Neuronal stem cell (in vitro differentiated cells): ENCODE measurements around the gene FTCDNL1.

ENCODE experiments used
- DNase-seq: peaks from one replicate; pipeline ENCODE4 v3.0.0-alpha.2; 2013; ENCODE audit warnings: low spot score
- H2AFZ ChIP-seq: one replicate; pipeline ENCODE4 v1.6.1; 2013; ENCODE audit warnings: mild to moderate bottlenecking, low read length, inconsistent platforms
- H2AK5ac ChIP-seq: 2 replicates; pipeline ENCODE4 v1.6.1; 2013; ENCODE audit warnings: low read depth, mild to moderate bottlenecking, inconsistent platforms, low read length, moderate library complexity, mixed read lengths
- H2BK120ac ChIP-seq: 2 replicates; pipeline ENCODE4 v1.6.1; 2013; ENCODE audit warnings: low read depth, mild to moderate bottlenecking, inconsistent platforms, low read length, moderate library complexity, mixed read lengths
- H2BK12ac ChIP-seq: one replicate; pipeline ENCODE4 v1.6.1; 2013; ENCODE audit warnings: low read length, inconsistent platforms
- H2BK15ac ChIP-seq: 2 replicates; pipeline ENCODE4 v1.6.1; 2013; ENCODE audit warnings: mild to moderate bottlenecking, low read length, inconsistent platforms, mixed read lengths
- H2BK5ac ChIP-seq: one replicate; pipeline ENCODE4 v1.6.1; 2013; ENCODE audit warnings: inconsistent platforms, mild to moderate bottlenecking, low read length, moderate library complexity
- H3K14ac ChIP-seq: one replicate; pipeline ENCODE4 v1.6.1; 2013; ENCODE audit warnings: low read length, inconsistent platforms
- H3K18ac ChIP-seq: 2 replicates; pipeline ENCODE4 v1.6.1; 2013; ENCODE audit warnings: low read length, inconsistent platforms
- H3K23ac ChIP-seq: 2 replicates; pipeline ENCODE4 v1.6.1; 2013; ENCODE audit warnings: low read depth, mild to moderate bottlenecking, mixed read lengths, low read length, inconsistent platforms; ENCODE audit not compliant: poor library complexity
- H3K27ac ChIP-seq: replicated peaks from 3 replicates; pipeline ENCODE4 v1.5.1; 2013; ENCODE audit warnings: low read length, inconsistent platforms
- H3K27me3 ChIP-seq, 3 experiments: 2 replicates each; pipeline ENCODE4 v1.6.1; 2013; ENCODE audit warnings: low read length in 3 of 3, mild to moderate bottlenecking in 2 of 3, inconsistent platforms in 1 of 3, low read depth in 1 of 3, mixed read lengths in 1 of 3, moderate library complexity in 1 of 3; ENCODE audit not compliant: control insufficient read depth in 3 of 3, insufficient read depth in 3 of 3
- H3K36me3 ChIP-seq, 2 donors: replicated peaks in 1 of 2; 2 replicates each; pipeline ENCODE4 v1.6.1; 2013; ENCODE audit warnings: low read length in 2 of 2; ENCODE audit not compliant: control insufficient read depth in 2 of 2, insufficient read depth in 2 of 2
- H3K4ac ChIP-seq: 2 replicates; pipeline ENCODE4 v1.6.1; 2013; ENCODE audit warnings: inconsistent platforms, mild to moderate bottlenecking, low read length, moderate library complexity
- H3K4me1 ChIP-seq, 2 donors: 1 replicate in 1 of 2; 2 replicates in 1 of 2; pipeline ENCODE4 v1.6.1; 2013; ENCODE audit warnings: low read length in 2 of 2, low read depth in 1 of 2; ENCODE audit not compliant: control insufficient read depth in 2 of 2, insufficient read depth in 1 of 2
- H3K4me2 ChIP-seq: one replicate; pipeline ENCODE4 v1.6.1; 2013; ENCODE audit warnings: mild to moderate bottlenecking, low read length, inconsistent platforms; ENCODE audit not compliant: insufficient read depth, poor library complexity, severe bottlenecking
- H3K4me3 ChIP-seq, 2 donors: 2 replicates each; pipeline ENCODE4 v1.5.1; 2013; ENCODE audit warnings: low read length in 2 of 2, mild to moderate bottlenecking in 2 of 2, inconsistent platforms in 1 of 2, moderate library complexity in 1 of 2
- H3K79me1 ChIP-seq: one replicate; pipeline ENCODE4 v1.6.1; 2013; ENCODE audit warnings: low read depth, mild to moderate bottlenecking, inconsistent platforms, low read length, moderate library complexity
- H3K9ac ChIP-seq: one replicate; pipeline ENCODE4 v1.6.1; 2013; ENCODE audit warnings: mild to moderate bottlenecking, low read depth, low read length, inconsistent platforms; ENCODE audit not compliant: poor library complexity
- H3K9me3 ChIP-seq, 2 donors: replicated peaks in 1 of 2; 2 replicates each; pipeline versions ENCODE3 to v1.6.1; 2013; ENCODE audit warnings: low read length in 2 of 2, mild to moderate bottlenecking in 2 of 2, inconsistent platforms in 1 of 2, low read depth in 1 of 2, mixed read lengths in 1 of 2, moderate library complexity in 1 of 2; ENCODE audit not compliant: control insufficient read depth in 2 of 2, insufficient read depth in 1 of 2
- H4K8ac ChIP-seq: one replicate; pipeline ENCODE4 v1.6.1; 2013; ENCODE audit warnings: low read depth, mild to moderate bottlenecking, inconsistent platforms, low read length, moderate library complexity
- H4K91ac ChIP-seq: one replicate; pipeline ENCODE4 v1.6.1; 2013; ENCODE audit warnings: low read length, low read depth, mild to moderate bottlenecking, inconsistent platforms; ENCODE audit not compliant: poor library complexity
- WGBS, 2 donors: extraction: QIAGEN DNeasy Blood & Tissue Kit; methylation state at CpG; one replicate each; pipeline ENCODE4 v1.1.7; 2013; ENCODE audit warnings: missing lambda C conversion rate in 2 of 2, mixed read lengths in 1 of 2; ENCODE audit not compliant: insufficient read length in 2 of 2, insufficient replicate concordance in 1 of 2; ENCODE audit errors: extremely low coverage in 2 of 2; 5-methylcytosine and 5-hydroxymethylcytosine counted together

The FTCDNL1 gene

DNA sequence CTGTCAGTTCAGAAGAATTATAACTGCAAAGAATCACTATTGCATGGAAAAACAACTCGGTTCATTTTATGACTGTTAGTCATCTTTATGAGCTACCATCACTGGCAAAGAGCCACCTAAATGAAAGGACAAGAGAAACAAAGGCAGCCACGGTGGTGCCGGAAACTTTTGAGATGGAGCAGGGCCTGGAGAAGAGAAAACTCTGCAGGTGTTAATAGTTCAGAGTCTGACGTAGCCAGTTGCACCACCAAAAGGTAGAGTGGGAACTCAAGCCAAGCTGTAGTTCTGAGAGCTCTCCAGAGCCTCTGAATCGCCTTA lies 110.9 kb downstream of the FTCDNL1 start:
- H2BK120ac ChIP-seq, result no peak overlapping the region
- H3K36me3 ChIP-seq, result no peaks in the 10 kb centered on the region
- WGBS, 2 donors, result no CpG with 5 or more reads among the region's 5 CpGs
- no peak overlapping the region for H3K14ac ChIP-seq
- no peak overlapping the region for H2BK12ac ChIP-seq
- H3K27me3 ChIP-seq, result peaks cover 0 to 18% (median 0%) of the 10 kb centered on the region in 3 experiments
- H3K4me1 ChIP-seq, result peaks cover 0 to 2% of the 10 kb centered on the region in 2 donors
- no peak overlapping the region for H2BK5ac ChIP-seq
- H3K4me3 ChIP-seq, result no peak overlapping the region
- H2BK15ac ChIP-seq, result no peak overlapping the region
- DNase-seq, result no peak
- H4K8ac ChIP-seq, result no peak overlapping the region
- H2AFZ ChIP-seq, result peak overlapping the region; percentile 32
- H3K18ac ChIP-seq, result no peak overlapping the region
- no peak overlapping the region for H2AK5ac ChIP-seq
- H3K27ac ChIP-seq, result no peak overlapping the region
- H3K9me3 ChIP-seq, result no peaks in the 10 kb centered on the region
- H3K4me2 ChIP-seq, result no peak overlapping the region
- H3K79me1 ChIP-seq, result no peaks in the 10 kb centered on the region
- no peak overlapping the region for H3K9ac ChIP-seq
- H3K23ac ChIP-seq, result no peak overlapping the region
- no peak overlapping the region for H4K91ac ChIP-seq
- no peak overlapping the region for H3K4ac ChIP-seq

DNA sequence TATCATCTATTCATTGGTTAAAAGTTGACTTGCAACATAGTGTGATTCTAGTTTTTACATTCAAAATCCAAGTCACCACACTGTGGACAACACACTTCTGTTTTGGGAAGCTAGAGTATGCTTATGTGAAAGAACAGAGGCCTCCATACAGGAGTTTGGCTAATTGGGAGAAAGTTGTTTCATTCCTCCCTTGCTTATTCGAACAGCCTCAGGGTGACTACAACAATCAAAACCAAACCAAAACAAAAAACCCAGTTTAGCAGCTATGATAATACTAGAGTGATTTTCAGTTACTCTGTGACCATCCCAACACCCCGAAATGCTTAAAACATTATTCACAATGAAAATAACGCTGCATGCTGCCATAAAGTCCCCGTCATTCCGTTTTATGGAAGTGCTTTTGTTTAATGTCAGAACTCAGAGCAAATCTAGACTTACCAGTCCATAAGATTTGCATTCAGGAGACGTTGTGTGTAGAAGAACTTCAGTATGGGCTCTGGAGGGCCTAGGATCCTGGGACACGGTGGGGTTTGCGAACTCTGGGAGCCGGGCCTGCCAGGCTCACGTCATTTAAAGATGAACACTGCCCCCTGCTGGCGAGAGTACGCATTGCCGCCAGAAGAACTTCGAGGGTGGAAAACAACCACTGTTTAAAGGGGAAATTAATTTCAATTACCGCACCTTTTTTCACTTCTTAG lies 111.4 kb downstream of the FTCDNL1 start:
- Histone ChIP-seq H3K27ac (no peak overlapping the region), H4K8ac (no peak overlapping the region), H3K79me1 (no peaks in the 10 kb centered on the region), H3K14ac (no peak overlapping the region), H4K91ac (no peak overlapping the region), H3K18ac (no peak overlapping the region), H3K4me2 (no peak overlapping the region), H3K27me3 (peaks cover 0 to 15% (median 0%) of the 10 kb centered on the region in 3 experiments), H3K9me3 (no peaks in the 10 kb centered on the region), H3K23ac (no peak overlapping the region), H2BK15ac (no peak overlapping the region), H3K4me3 (no peak overlapping the region), H3K4me1 (peaks cover 0 to 2% of the 10 kb centered on the region in 2 donors), H2BK12ac (no peak overlapping the region), H2BK5ac (no peak overlapping the region), H2AK5ac (no peak overlapping the region), H2AFZ (peak overlapping the region; percentile 32), H3K36me3 (no peaks in the 10 kb centered on the region), H3K4ac (no peak overlapping the region), H3K9ac (no peak overlapping the region), H2BK120ac (no peak overlapping the region)
- no CpG with 5 or more reads among the region's 15 CpGs for WGBS, 2 donors
- peak; percentile 68 for DNase-seq

DNA sequence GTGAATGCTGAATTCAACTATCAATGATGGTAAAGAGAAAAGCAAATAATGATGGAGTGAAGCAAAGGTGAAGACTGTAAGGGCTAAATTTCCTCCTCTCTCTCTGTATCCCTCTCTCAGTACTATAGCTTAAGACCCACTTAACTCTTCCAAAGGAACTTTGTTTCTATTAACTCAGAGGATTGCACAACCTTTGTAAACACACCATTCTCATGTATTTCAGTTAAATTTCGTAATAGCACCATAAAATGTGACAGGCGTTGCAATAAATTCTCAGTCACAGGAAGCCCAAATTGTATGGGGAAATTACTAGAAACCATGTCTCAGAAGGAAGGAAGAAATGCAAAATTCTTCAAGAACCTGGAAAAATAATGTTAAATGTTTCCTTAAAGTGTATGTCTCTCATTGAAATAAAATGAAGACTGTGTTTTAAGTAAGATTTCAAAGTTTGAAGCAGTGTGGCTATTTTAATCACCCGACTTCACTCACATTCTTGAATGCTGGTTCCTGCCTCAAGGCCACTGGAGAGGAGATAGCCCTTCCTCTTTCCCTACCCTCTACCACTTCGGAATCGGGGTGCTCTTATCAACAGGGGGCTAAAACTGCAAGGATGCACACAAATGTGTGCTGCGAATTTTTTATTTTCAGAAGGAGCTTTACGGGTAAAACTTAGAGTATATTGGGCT lies 112.1 kb downstream of the FTCDNL1 start:
- Histone ChIP-seq H2AK5ac (no peak overlapping the region), H3K27me3 (peaks cover 0 to 15% (median 0%) of the 10 kb centered on the region in 3 experiments), H3K4me2 (no peak overlapping the region), H4K8ac (no peak overlapping the region), H2BK15ac (no peak overlapping the region), H2BK12ac (no peak overlapping the region), H3K9ac (no peak overlapping the region), H2BK5ac (no peak overlapping the region), H3K4me3 (no peak overlapping the region), H3K27ac (no peak overlapping the region), H3K4ac (no peak overlapping the region), H3K36me3 (no peaks in the 10 kb centered on the region), H3K9me3 (no peaks in the 10 kb centered on the region), H3K18ac (no peak overlapping the region), H3K4me1 (peaks cover 0 to 2% of the 10 kb centered on the region in 2 donors), H3K14ac (no peak overlapping the region), H2AFZ (no peak overlapping the region), H3K23ac (no peak overlapping the region), H4K91ac (no peak overlapping the region), H3K79me1 (no peaks in the 10 kb centered on the region), H2BK120ac (no peak overlapping the region)
- WGBS, 2 donors, result no CpG with 5 or more reads among the region's 7 CpGs
- no peak for DNase-seq

DNA sequence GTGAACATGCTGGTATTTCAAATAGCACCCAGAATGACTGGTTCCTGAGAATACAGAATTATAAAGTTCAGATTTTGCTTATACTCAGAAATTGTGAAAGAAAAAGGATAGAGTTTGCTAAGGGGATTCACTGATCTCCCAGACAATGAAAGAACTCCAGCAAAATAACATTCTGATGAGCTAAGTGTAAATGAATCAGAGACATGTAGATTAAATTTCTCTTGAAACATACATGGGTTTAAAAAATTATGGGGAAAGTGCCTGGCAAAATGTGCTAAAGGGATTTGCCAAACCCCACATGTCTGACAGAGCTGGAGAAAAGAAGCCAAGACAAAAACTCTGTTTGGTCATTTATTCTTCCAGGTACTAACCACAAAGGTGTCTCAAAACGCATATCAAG lies 116.3 kb downstream of the FTCDNL1 start:
- no peak for DNase-seq
- Histone ChIP-seq H2AK5ac (no peak overlapping the region), H2BK15ac (no peak overlapping the region), H3K79me1 (no peaks in the 10 kb centered on the region), H2AFZ (no peak overlapping the region), H3K27ac (no peak overlapping the region), H3K18ac (no peak overlapping the region), H2BK5ac (no peak overlapping the region), H3K9ac (no peak overlapping the region), H3K9me3 (no peaks in the 10 kb centered on the region), H3K36me3 (no peaks in the 10 kb centered on the region), H2BK120ac (no peak overlapping the region), H2BK12ac (no peak overlapping the region), H3K4me1 (no peaks in the 10 kb centered on the region), H3K4me2 (no peak overlapping the region), H4K91ac (no peak overlapping the region), H3K23ac (no peak overlapping the region), H3K27me3 (peaks cover 0 to 14% (median 0%) of the 10 kb centered on the region in 3 experiments), H3K4ac (no peak overlapping the region), H3K14ac (no peak overlapping the region), H4K8ac (no peak overlapping the region), H3K4me3 (no peak overlapping the region)
- no CpG with 5 or more reads among the region's 1 CpG for WGBS, 2 donors
